Fibroblast of skin of back (primary cell): ENCODE data around the gene MTUS2.

ENCODE experiments used
- DNase-seq: peaks from one replicate; pipeline ENCODE4 v3.0.0-alpha.2; 2013

The MTUS2 gene

DNA sequence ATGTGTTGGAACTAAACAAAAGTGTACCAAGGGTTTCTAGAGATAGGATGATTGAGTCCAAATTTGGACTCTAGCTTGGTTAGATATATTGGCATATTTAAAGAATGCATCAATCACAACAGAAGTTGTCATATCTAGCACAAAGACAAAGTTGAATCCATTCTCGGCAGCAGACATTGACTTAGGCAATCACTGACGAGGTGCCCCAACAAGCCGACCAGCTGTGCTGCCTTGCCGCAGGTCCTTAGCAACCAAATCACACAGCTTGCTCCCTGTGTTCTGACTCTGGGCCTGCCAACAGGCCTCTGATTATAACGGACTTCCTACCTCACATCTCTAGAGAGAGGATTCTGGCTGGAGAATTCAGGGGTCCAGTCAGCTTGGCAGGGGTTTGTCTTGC lies 208.7 kb downstream of the MTUS2 start:
- DNase-seq = no peak

GRCh38 chr13:29038700-29039099 lies 218.6 kb downstream of the MTUS2 start:
- DNase-seq = no peak

DNA sequence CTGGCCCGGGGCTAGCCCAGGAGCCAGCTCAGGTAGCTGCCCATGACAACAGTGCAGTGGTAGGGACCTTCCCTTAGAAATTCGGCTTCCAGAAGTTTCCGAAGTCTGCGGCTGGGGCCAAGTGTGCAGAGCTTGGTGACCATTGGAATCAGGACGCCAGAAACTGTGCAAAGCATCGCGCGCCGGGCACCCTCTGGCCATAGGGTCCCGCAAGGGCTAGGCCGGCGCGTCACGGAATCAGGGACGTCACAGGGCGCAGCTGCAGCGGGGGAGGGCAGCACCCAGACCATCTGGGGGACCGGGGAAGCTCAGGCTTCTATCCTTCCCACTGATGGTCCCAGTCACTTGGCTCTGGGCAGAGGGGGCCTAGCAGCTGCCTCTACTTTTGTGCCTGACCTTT lies 219.1 kb downstream of the MTUS2 start:
- DNase-seq = no peak

- no peak for DNase-seq
Observed at GRCh38 chr13:29046588-29046987, 226.4 kb downstream of the MTUS2 start.

GRCh38 chr13:29049524-29049923 lies 229.4 kb downstream of the MTUS2 start:
- DNase-seq = no peak

GRCh38 chr13:29050719-29051118 lies 230.6 kb downstream of the MTUS2 start:
- no peak for DNase-seq

DNA sequence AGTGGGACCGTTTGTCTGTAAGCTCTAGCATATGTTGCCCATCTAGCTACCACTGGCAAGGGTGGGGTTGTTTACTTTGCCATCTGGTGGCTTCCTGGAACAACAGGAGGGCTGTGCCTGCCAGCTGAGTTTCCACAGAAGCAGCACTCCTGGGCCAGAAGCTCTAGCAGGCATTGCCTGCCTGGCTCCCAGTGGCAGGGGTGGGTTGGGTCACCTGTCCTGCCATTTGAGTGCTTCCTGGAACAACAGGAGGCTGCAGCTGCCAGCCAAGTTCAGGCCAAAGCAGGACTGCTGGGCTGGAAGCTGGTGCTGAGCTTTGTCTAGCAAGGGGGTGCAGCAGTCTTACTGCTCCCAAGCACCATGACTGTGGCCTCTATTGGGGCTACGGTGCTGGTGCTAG lies 239.7 kb downstream of the MTUS2 start:
- no peak for DNase-seq

DNA sequence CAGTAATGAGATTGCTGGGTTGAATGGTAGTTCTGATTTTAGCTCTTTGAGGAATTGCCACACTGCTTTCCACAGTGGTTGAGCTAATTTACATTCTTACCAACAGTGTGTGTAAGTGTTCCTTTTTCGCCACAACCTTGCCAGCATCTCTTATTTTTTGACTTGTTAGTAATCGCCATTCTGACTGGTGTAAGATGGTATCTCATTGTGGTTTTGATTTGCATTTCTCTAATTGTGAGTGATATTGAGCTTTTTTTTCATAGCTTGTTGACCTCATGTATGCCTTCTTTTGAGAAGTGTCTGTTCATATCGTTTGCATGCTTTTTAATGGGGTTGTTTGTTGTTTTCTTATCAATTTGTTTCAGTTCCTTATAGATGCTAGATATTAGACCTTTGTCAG lies 245.0 kb downstream of the MTUS2 start:
- no peak for DNase-seq

GRCh38 chr13:29067306-29067945 lies 247.3 kb downstream of the MTUS2 start:
- no peak for DNase-seq

GRCh38 chr13:29073755-29074154 lies 253.6 kb downstream of the MTUS2 start:
- no peak for DNase-seq

GRCh38 chr13:29077051-29077813 lies 257.1 kb downstream of the MTUS2 start:
- DNase-seq = no peak

DNA sequence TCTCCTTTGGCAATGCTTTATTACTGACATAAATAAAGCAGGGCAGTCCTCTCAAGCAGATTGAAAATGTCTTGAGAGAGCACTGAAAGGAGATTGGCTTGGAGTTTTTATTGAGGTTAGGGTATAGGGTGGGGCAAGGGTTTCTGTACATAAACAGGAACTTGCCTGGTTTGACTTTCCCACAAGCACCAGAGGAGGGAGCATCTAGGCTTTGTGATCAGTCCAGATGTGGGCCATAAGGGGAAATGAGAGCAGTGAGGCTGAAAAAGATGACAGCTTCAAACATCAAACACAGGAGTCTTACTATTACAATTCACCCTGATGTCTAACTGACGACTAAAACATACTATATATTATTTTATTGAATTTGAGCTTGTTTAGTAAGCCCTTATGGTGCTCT lies 260.9 kb downstream of the MTUS2 start:
- DNase-seq = no peak

- DNase-seq = no peak
Observed at GRCh38 chr13:29081697-29082440, 261.7 kb downstream of the MTUS2 start.

GRCh38 chr13:29099781-29100406 lies 279.8 kb downstream of the MTUS2 start:
- DNase-seq = no peak

GRCh38 chr13:29100758-29101157 lies 280.6 kb downstream of the MTUS2 start:
- no peak for DNase-seq

DNA sequence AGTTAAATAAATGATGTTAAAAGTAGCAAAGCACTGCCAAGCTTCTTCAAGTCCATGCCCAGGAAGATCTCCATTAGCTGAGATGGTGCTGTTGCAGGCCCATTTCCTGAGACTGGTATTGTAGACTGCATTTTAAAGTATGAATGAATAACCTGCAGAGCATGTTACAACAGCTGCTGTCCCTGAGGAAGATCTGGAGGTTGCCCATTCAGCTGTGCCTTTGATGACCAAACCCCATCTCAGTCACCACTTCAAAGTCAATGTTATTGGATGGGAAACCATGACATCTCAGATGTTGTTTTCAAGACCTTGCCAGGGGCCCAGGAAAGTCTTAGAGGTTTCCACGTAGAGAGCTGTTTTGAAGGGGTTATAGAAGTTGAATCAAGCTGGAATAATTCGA lies 281.3 kb downstream of the MTUS2 start:
- no peak for DNase-seq

- no peak for DNase-seq
Observed at GRCh38 chr13:29101905-29102304, 281.8 kb downstream of the MTUS2 start.

GRCh38 chr13:29103065-29103800 lies 283.1 kb downstream of the MTUS2 start:
- DNase-seq = no peak

- DNase-seq = no peak
Observed at GRCh38 chr13:29104461-29104860, 284.3 kb downstream of the MTUS2 start.

DNA sequence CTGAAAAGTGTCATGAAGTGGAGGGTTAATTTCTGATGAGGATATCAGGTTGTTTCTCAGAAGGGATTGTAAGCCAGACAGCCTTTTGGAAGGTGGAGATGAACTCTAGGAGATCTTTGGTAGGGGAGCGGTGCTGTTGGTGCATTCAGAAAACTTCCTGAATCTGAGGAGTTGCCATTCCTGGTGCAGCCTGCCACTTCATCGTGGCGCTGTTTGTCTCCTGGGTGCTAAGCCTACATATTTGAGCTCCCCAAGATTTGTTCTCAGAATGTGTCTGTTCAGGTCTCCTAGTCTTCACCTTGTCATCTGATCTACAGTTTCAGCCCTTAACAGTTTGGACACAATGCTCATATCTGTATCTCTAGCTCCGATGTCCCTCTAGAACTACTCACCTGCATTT lies 285.6 kb downstream of the MTUS2 start:
- no peak for DNase-seq

DNA sequence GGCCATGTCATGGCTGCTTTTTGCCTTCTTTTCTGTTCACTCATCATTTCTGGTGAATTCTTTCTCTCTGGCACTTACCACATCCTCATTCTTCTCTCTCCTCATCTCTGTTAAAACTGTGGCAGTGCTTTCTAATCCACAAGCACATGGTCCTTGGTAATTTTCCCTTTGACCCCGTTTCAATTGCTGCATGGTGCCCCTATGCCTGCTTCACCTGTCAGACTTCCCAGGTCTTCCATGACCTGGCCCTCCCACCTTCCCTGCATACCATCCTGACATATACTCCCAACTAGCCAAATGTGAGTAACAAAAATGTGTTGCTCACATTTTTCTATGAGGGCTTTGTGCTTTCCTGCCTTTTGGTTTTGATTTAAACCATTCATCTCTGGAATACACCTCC lies 286.5 kb downstream of the MTUS2 start:
- no peak for DNase-seq

DNA sequence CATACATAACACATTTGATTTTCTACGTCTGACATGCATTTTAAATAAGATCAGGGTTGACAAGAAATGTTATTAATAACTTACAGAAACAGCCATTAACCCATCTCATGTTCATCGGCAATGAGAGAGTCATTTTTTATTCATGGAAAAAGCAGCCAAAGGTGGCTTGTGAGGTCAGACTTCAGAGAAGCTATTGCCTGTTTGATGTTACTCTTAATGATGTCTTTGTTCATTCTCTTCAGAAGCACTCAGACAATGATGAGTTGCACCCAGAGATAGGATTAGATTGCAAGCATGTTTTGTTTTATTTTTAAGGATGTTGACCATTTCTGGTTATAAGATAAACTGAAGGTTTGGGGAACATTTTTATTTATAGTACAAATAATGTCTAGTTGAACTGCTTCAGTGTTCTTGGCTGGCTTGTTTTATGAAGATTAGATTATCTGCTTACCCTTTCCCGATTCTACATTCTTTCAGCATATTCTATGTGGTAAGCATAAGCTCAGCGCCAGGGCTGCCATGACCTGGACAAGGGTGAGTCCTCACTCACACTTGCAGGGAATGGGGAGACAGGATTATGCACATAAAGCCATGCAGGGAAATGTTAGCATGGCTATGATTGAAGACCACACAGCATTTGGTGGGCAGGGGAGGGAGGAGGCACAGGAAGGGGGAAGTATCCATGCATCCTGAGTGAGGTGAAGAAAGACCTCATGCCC lies 288.1 kb downstream of the MTUS2 start:
- no peak for DNase-seq
